Measurements from ENCODE around the gene KIF25.

The KIF25 gene

DNA sequence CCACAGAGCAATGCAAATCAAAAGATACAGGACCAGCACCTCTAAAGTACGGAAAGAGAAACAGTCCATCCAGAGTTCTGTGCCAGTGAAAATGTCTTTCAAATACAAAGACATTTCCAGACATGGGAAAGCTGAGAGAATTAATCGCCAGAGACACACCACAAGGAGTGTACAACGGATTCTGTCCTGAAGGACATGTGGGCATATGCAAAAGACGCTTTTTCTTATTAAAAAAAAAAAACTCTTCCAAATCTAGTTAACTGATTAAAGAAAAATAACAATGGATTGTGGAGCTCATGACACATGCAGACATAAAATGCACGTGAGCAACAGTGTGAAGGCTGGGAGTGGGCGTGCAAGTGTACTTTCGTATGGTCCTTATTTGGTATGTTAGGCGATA is 22.8 kb downstream of the KIF25 start:
- no peak for DNase-seq

DNA sequence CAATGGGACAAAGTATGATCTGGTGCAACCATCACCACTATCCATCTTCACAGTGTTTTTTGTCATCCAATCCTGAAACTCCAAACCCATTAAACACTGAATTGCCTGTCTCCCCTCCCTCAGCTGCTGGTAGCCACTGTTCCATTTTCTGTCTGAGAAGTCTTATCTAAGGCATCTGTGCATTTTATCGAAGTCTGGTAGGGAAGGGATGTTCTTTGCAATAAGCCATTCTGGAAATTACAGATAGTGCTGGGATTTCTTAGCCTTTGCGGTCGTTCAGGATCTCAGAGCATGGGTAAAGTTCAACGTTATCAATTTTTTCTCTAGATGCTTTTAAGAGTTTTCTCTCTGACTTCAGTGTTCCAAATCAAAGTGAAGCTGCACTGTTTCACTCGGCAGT is 24.1 kb downstream of the KIF25 start:
- no peak for DNase-seq

DNA sequence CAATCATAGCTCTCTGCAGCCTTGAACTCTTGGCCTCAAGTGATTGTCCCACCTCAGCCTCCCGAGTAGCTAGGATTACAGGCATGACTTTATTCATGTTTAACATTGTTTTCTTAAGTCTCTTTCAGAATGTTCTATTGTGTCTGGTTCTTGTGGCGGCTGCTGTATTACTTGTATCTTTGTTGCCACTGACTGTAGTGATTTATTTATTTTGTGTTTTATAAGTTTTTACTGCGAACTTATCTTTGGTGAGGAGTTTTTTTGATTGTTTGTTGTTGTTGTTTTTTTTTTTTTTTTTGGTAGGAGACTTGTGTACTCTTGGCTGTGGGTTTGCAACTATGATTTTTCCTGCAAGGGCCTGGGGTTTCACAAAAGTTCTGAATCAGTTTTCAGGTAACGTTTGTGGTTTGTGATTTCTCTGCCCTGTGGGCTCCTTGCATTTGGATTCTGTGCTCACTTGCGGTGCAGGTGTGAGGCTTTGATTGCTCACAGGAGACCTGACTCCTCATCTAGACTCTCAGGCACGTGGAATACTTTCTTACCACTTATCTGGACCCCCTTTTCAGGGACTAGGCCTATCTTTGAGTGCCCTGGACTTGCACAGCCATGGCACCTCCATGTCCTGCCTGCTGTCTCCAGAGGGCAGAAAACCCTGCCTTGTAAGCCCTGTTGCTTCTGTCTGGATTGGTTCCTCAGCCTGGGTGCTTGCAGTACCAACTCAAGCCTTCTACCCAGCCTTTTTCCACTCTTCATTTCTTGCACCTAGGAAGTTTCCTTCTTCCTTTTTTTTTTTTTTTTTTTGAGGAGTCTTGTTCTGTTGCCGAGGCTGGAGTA is 25.2 kb downstream of the KIF25 start:
- DNase-seq: no peak

DNA sequence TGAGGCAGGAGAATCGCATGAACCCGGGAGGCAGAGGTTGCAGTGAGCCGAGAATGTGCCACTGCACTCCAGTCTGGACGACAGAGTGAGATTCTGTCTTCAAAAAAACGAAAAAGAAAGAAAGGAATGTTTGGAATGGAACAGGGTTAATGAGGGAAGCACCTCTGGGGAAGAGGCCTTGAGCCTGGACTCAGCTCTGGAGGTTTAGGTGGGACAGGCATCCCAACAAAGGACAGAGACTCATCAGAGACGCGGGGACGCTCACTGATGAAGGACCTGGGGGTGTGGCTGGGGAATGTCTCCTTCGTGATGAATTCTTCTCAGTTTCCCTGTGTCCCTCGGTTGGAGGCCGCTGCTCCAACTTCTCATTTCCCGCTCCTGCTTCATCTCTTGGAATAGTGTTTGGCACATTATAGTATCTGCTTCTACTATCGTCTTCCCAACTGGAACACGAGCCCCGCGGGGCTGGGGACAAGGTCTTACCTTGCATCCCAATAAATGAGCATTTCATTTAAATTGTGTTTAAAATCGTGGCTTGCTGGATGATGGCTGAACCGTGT is 27.6 kb downstream of the KIF25 start:
- no peak for DNase-seq

DNA sequence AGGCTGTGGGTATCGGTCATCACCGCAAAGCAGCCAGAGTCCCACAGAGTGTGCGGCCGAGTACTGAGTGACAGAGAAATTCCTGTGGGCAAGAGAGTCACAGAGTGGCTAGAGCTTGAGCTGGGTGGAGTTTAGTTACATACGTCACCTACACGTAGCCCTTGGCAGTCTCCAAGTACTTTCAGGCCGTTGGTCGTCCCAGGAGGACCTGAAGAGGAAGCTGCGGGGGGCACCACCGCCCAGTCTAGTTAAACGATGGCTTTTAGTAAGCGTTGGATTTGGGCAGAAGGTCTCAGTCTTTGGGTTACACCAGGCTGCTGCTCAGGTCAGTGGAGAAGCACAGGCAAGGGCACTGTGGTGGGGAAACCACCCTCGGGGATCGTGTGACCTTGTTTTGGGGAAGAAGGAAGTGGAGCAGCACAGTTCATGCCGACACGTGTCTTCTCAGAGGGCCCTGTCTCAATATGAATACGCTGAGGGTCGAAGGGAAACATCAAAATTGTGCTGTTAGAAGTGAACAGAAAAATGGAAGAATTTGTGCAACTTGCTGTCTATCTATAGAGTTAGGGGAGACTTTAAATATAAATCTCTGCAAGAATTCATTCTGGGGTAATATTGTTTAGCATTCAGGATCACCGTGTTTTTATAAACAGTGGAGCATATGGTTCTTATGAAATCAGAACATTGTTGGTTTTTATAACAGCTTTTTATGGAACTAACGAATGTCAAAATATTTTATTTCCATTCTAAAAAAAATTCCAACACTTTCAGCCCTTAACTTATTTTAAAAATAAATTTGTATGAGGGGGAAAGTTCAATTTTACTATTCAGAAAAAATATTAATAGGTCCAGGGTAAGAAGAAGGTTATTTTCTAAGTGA is 28.6 kb downstream of the KIF25 start:
- no peak for DNase-seq

DNA sequence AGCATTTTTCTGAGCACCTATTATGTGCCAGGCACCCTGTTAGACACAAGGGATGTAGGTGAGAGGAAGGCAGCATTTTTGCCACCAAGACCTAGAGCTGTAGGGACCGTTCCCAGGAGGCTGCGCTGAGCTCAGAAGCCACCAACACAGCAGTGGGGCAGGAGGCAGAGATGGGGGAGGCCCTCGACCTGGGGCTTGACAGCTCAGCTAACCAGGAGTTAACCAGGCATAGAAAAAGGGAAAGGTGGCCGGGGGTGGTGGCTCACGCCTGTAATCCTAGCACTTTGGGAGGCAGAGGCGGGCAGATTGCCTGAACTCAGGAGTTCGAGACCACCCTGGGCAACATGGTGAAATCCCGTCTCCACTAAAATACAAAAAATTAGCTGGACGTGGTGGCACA is 29.5 kb downstream of the KIF25 start:
- no peak for DNase-seq

DNA sequence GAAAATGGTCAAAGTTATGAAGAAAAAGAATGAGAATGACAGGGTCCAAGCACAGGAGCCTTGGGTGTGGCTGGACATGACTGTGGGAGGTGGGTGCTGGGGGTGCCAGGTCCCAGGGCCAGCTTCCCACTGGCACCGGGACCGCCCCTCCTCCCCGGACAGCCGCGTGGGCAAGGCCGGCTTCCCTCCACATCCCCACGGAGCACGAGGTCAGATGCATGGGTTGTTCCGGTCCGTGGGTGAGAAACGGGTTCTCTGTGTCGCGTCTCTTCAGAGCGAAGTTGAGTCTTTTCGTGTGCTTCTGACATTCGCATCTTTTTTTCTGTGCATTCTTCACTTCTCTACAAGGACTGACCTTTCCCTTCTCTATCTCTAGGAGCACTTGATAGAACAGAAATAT is 30.1 kb downstream of the KIF25 start:
- no peak for DNase-seq

DNA sequence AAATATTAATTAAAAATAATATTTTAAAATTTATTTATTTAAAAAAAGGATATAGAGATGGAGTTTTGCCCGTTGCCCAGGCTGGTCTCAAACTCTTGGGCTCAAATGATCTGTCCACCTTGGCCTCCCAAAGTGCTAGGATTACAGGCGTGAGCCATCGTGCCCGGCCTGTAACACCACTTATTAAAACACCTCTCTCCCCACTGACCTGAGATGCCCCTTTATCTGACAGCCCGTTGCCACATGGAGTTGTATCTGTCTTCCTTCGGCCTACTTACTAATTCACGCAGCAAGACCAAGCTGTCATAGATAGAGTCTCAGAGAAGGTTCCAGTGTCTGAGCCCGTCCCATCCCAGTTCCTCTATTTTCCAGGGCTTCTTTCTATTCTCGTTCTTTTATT is 30.7 kb downstream of the KIF25 start:
- no peak for DNase-seq

DNA sequence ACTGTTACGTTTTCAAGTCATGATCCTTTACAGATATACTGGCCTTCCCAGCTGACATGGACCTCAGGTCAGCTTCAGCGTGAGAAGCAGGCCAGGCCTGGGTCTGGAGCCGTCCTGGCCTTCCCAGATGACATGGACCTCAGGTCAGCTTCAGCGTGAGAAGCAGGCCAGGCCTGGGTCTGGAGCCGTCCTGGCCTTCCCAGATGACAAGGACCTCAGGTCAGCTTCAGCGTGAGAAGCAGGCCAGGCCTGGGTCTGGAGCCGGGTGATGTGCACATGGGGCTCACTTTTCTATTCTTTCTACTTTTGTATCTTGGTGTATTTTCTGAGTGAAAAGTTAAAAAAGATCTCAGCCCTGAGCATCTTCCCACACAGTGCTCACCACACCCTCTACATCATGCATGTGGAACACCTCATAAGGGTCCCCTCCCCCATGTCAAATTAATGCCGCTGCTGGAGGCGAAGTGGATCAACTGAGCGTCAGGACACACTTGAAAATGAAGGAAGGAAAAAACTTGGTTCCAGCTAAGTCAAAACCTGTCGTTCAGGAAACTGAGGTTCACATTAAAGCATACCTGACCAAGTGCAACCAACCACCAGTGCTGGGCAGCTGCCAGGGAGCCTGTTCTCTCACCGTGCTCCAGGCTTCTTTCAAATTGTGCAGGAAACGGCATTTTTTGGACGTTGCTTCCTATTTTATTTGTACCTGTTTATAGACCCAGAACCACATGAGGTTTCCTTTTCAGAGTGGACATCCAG is 32.2 kb downstream of the KIF25 start:
- DNase-seq: no peak

DNA sequence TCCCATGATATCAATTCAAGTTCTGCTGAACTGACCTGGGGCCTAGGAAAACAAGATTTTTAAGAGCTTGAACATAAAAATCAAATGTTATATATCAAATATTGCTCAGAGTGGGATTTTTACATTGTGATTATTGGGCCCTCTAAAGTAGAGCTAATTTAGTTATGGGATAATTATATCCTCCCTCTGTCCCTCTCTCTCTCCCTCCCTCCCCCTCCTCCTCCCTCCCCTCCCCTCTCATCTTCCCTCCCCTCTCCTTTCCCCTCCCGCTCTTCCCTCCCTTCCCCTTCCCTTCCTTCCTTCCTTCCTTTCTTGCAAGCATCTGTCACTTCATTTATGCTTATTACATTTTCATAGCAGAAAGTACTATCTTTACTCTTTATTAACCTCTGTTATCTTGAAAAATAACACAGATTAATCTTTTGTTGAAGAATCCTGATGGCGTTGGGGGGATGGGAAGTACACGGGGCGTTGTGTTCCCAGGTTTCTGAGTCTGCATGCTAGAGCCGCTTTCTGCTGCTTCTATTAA is 32.8 kb downstream of the KIF25 start:
- DNase-seq: no peak

DNA sequence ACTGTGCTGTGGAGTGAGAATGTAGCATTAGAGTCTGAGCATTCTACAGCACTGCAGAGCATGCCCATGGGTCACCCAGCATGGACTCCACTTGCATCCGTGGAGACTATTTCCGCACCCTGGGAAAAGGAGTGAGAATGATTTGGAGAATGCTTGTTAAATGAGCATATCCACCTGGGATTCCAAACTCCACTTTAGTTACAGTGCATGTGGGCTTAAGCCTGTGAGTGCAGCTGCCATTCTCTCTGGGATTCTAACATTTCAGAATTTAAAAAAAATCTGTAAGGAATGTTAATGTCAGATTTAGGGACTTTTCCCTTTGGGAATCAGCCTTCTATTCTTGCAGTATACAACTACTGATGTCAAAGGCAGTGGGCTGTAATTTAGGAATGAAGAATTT is 33.4 kb downstream of the KIF25 start:
- DNase-seq: no peak

DNA sequence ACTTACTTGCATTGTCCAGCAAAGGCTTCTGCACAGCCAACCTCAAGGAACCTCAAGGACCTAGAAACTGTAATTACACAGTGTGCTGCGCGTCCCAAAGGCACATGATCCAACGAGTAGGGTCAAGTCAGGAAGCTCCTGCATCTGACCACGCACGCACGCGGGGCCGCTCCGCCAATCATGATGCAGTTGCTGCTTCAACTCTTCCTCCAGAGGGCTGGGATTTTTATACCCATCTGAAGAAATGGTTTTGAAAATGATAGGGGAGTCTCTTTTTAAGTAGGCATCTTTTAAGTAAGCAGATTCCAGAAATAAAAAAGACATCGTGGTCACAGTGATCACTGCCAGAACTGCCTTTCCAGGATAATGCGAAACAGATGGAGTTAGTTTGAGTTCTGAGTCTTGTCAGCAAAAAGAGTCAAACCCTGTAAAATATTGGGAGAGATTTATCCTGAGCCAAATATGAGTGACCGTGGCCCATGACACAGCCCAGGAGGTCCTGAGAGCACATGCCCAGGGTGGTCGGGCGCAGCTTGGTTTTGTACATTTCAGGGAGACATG is 34.0 kb downstream of the KIF25 start:
- no peak for DNase-seq

DNA sequence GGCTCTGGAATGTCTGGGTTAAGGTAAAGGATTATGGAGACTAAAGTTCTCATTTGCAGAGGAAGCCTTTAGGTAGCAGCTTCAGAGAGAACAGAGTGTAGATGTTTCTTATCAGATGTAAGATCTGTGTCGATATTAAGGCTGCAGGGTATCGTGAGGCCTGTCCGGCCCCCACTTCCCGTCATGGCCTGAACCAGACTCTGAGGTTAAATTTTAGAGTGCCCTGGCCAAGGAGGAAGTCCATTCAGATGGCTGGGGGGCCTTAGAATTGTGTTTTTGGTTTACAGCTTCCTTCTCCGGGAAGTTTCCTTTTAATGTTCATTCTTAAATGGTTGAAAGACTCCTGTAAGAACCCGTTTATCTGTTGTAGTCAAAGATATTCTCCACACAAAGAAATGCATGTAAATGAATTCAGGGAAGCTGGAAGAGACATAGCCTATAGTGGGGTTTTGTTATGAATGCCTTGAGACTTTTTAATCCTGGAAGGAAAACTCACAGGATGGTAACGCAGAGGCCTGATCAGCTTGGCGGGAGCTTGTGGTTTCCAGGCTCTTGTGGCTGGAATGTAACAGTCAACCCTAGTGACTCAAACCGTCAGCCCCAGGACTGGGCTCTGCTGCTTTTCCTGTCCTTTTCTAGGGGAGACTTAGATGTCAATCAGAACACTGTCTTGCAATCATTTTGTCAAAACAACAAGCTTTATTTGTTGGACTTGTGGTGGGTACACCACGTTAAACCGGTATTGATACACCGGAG is 34.7 kb downstream of the KIF25 start:
- no peak for DNase-seq

DNA sequence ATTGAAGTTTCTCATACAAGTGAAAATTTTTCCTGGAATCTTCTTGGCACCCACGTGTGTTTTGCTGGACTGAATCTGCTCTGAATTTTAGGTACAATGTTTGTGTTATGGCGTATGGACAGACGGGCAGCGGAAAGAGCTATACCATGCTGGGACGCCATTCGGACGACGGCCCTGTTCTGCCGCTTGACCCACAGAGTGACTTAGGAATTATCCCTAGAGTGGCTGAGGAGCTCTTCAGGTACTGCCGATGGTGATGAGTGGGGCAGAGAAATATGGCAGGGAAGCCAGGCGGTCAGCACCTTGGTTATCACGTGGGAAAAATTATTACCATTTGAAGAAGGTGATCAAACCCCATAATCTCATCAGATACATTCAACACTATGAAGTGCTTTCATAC is 36.3 kb downstream of the KIF25 start:
- no peak for DNase-seq

DNA sequence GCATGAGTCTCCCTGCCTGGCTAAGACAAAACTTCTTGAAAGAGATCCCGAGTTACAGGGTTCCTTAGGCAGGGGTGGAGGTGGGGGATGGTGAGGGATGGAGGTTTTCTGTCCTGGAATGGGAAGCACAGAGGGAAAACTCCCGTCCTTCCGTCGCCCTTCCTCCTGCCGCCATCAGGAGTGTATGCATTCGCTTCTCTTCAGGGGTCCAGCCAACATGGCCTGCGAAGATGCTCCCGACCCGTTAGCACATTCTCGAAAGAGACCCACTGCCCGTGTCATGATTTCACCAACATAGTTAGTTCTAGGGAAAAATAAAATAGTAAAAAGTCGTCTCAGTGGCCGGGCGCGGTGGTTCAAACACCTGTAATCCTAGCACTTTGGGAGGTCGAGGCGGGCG is 37.1 kb downstream of the KIF25 start:
- no peak for DNase-seq

DNA sequence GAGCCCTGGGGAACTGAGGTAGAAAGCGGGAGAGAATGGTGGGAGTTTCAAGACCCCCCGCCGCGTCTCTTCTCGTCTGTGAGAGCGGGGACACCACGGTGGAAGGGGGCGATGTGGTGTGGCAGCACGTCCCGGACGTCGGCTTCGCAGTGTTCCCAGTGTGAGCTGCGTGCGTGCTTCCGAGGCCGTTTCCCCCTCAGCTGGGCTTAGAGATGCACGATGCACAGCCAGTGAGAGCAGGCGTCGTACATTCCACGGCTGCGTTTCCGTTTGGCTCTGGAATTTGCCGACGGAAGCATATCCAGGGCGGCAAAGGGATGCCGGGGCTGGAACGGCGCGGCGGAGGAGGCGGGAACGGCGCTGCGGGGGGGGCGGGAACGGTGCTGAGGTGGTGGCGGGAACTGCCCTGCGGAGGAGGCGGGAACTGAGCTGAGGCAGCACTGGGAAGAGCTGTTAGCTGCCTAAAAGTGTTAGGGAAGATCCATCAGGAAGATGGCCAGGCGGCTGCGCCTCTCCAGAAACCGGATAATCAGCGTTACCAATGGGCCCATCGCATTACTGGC is 37.7 kb downstream of the KIF25 start:
- no peak for DNase-seq

DNA sequence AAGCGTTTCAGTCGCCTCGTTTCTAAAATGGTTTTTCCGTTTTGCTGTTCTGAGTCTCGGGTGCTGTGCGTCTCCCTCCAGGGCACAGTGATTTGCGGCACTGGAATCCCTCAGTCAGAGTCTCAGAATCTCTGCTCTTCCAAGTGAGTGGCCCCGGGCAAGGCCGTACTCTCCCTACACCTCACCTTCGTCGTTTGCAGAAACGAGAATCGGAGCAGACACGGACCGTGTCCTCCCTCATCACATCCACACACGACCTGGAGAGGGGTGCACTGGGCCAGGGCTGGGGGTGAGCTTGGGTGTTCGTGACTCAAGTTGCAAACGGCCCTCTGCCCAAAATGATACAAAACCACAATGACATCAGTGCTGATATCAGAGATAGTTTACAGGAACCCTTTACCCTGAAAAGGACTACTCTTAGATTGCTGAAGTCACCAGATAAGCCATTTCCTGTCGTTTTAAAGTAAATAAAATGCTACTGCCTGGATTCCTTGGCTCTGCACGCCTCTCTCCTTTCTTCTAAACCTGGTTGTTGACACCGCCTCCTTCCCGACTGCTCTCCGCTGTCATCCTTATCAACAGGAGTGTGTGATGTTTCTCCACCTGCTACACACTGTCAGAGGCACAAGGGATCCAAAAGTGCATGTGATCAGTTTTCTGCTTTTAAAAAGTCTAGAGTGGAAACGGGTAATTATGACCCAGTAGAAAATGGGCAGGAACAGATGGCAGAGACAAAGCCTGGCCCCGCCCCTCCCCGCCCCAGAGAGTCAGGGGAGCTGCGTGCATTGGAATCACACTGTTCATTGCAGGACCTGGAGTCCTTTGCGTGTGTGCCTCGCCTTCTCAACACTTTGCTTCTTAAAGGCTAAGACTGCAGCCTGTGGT is 38.4 kb downstream of the KIF25 start:
- DNase-seq: no peak

DNA sequence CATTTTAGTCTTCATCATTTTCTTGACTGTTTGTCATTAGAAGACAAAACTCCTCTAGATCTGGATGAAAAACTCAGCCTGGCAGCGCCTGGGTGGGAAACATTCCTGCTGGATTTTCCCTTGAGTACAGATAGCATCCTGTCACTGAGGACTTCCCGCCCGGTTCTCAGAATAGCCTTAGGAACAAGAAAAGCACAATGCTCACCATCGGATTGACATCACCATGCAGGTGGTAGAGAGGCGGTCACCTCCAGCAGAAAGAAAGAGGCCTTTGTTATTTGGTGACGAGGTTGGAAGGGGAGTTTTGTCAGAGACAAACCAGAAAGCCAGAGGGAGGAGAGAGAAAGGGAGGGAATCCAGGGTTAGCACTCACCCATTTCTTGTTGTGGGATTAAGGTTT is 39.8 kb downstream of the KIF25 start:
- DNase-seq: no peak

DNA sequence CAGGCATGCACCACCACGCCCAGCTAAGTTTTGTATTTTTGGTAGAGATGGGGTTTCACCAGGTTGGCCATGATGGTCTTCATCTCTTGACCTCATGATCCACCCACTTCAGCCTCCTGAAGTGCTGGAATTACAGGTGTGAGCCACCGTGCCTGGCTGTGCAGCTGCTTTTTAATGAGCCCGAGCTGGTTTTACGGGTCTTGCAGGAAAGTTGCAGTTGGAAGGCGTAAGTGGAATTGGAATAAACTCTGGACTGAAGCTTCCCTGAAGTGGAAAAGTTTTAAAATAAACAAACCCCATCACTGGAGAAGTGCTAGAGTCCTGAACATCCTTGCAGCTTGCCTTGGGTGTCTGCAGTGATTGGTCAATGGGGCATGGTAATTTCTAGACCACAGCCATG is 40.4 kb downstream of the KIF25 start:
- DNase-seq: no peak

DNA sequence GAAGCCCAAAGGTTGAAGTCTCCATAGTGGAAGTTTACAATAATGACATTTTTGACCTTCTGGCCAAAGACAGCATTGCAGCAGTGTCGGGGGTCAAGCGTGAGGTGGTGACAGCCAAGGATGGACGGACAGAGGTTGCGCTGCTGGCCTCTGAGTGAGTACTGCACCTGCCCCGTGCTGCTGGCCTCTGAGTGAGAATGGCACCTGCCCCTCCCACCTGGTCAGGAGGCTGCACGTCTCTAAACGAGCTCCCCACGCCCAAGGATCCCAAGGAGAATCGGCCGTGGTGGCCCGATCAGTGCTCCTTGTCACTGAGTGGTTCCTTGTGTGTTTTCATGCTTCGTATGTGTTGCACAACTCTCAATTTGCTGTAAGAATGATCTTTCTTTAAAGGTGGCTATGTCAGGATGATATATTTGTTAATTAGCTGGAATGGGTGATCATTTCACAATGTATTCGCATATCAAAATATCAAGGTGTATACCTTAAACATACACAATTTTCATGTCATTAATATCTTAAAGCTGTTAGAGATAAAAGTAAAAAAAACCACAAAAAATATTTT is 41.2 kb downstream of the KIF25 start:
- DNase-seq: no peak
